ENCODE data around the gene UCN2. TPM values are rescaled to one million over a fixed set of nuclear protein-coding genes. Genes with fewer than 3 reads are reported as not detected.

The UCN2 gene
- total and polyA plus RNA-seq, 9 of the 15 experiments (the other 6 are each of a cell fraction or from before 2014, with no cell fraction given) = 0.08 to 0.11 TPM; not detected in 7

DNA sequence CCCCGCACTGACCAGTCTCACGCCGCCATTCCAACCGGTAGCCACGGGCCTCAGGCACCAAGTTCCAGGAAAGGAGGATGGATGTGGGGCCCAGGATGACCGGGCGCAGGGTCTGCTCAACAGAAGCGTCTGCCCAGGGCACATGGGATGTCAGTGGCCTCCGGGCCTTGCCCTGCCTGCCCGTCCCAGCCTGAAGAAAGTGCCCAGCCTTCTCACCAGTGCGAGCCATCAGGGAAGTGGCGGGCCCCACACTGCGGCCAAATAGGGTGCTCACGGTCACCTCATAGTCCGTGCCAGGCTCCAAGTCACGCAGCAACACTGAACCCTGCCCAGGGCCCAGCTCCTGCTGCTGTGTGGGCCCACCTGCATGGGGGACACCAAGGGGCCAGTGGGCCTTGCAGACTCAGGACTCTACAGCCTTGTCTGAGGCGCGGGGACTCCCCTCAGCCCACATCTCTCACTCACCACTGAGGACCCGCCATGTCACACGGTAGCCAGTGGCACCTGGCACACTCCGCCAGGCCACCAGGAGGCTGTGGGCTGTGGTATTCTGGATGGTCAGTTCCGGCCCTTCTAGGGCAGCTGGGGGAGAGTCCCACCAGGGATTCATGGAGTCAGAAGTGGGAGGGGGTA is 28.4 kb upstream of the UCN2 start (continued):
- TF ChIP-seq SFPQ (IDR thresholded peaks at IDR 0.05; ENCODE audit: low read depth, low read length) (no peak), E2F8 (IDR thresholded peaks at IDR 0.05; ENCODE audit: low read depth, partially characterized antibody) (no peak), ZNF12 (CRISPR knock-in tag; IDR thresholded peaks at IDR 0.05) (no peak), ZNF695 (CRISPR knock-in tag; IDR thresholded peaks at IDR 0.05) (no peak), PHB2 (IDR thresholded peaks at IDR 0.05; ENCODE audit: low read depth) (no peak), ZNF184 (CRISPR knock-in tag; IDR thresholded peaks at IDR 0.05) (no peak)
- TF ChIP-seq, protein P1, sequence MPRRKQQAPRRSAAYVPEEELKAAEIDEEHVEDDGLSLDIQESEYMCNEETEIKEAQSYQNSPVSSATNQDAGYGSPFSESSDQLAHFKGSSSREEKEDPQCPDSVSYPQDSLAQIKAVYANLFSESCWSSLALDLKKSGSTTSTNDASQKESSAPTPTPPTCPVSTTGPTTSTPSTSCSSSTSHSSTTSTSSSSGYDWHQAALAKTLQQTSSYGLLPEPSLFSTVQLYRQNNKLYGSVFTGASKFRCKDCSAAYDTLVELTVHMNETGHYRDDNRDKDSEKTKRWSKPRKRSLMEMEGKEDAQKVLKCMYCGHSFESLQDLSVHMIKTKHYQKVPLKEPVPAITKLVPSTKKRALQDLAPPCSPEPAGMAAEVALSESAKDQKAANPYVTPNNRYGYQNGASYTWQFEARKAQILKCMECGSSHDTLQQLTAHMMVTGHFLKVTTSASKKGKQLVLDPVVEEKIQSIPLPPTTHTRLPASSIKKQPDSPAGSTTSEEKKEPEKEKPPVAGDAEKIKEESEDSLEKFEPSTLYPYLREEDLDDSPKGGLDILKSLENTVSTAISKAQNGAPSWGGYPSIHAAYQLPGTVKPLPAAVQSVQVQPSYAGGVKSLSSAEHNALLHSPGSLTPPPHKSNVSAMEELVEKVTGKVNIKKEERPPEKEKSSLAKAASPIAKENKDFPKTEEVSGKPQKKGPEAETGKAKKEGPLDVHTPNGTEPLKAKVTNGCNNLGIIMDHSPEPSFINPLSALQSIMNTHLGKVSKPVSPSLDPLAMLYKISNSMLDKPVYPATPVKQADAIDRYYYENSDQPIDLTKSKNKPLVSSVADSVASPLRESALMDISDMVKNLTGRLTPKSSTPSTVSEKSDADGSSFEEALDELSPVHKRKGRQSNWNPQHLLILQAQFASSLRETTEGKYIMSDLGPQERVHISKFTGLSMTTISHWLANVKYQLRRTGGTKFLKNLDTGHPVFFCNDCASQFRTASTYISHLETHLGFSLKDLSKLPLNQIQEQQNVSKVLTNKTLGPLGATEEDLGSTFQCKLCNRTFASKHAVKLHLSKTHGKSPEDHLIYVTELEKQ (CRISPR knock-in tag; IDR thresholded peaks at IDR 0.05) = no peak

All from K562 (cell line).